IPS-NIHi7 (cell line): ENCODE measurements around the gene COLEC12.

ENCODE experiments used
- DNase-seq: peaks from one replicate; pipeline ENCODE4 v3.0.0; 2012; ENCODE audit warnings: mixed read lengths; ENCODE audit errors: extremely low spot score

Gene COLEC12

DNA sequence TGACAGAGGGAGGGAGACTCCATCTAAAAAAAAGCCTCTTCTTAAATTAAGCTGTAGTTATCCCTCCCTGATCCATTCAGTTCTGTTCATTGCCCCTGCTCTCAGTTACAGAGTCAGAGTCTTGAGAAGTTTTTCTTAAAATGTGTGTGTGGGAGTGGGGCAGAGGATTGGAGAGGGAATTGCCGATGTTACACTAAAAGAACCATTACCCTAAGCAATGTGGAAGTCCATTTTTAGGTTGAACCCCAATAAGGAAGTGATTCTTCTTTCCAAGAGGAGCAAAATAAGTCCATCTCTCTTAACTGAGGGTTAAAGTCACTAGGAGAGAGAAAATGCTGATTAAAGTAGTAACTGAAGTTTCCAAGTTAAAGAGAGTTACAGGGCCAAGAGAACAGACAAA, 211.5 kb downstream of the COLEC12 start:
- DNase-seq, result no peak

DNA sequence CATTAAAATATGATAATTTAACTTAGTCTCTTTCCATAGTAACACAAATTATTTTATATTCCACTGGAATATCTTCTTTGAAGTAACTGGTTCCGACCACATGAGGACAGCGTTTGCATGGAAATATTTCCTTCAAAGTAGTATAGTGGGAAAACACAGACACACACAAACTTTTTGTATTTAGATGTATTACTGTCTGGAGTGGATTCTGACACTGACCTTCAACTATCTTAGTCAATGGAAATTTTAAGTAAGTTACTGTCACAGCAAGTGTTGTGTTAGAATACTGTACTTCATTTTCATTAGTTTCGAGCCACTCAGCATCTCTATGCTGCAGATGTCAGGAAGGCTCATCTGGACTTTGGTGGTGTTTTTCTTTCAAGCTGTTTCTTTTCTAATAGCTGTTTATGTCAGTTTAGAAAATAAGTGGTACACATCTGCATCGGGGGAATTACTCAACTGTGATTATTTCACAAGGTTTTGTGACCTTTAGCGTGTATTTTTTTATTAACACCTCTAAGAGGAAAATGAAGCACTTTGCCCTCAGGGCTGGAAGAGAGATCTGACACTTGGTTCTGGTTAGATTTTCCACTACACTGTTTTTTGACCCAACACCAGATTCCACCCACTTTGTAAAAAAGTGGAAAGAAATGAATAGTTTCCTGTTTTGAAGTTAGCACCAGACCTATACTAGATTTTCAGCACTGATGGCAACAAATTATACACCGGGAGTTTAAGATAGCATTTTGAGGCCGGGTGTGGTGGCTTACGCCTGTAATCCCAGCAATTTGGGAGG, 213.8 kb downstream of the COLEC12 start:
- no peak for DNase-seq

DNA sequence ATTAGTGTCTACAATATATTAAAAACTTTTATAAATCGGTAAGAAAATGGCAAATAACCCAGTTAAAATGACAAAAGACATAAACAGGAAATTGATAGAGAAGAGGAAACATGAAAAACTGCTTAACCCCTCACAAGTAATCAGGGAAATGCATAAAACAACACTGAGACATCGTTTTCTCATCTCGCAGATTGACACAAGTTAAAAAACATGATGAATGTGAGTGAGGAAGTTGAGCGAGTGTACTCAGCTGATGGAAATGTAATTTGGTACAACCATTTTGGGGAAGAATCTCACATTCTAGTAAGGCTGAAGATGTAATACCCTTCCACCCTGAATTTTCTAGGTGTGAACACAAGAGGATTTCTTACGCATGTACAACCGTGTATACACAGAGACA, 214.7 kb downstream of the COLEC12 start:
- no peak for DNase-seq

DNA sequence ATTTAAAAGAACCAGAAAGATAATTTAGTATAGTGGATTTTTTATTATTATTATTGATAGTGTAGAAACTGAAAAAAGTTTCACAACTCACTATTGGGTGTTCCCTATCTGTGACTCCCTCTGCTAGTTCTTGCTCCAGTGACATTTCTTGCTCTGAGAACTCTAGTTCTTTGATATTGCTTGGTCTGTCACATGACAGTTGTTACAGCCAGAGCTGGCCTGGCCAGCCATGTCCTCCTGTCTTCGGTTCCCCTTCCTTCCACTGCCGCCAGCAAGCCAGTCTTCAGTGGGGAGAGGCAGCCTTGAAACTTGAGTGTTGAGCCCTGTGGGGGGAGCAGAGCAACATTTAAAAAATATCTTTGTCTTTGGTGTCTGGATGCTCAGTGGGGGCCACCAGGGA, 225.0 kb downstream of the COLEC12 start:
- DNase-seq, result no peak

DNA sequence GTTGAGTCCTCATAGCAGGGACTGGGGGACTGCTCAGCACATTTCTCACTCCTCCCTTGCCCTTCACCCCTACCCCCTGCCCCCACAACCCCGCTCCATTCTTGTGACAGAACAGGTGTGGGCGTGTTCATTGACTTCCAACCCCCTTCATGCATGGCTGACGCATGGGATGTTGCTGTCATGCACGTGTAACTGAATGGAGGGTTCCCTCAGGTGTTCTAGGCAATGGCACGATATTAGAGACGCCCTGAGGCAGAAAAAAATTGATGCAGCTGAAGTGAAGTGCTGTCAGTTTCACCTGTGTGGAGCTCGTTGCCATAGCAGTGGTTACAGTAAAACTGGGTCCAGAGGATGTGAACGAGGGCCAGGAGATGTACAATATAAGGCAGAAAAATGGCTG, 226.2 kb downstream of the COLEC12 start:
- DNase-seq, result no peak

DNA sequence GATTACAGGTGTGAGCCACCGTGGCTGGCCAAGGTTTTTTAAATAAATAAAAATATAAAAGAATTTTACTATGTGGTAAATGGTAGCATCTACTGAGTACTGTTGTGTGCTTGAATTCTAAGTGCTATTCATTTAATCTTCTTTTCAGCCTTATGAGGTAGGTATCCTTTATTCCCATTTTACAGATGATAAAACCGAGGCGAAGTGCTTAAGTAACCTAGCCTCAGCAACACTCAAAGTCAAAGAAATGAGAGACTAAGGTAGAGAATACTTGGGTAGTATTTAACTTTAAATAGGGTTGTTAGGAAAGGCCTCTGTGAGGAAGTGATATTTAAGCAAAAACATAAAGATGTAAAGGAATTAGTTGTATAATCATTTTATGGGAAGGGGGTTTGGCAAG, 227.0 kb downstream of the COLEC12 start:
- no peak for DNase-seq

DNA sequence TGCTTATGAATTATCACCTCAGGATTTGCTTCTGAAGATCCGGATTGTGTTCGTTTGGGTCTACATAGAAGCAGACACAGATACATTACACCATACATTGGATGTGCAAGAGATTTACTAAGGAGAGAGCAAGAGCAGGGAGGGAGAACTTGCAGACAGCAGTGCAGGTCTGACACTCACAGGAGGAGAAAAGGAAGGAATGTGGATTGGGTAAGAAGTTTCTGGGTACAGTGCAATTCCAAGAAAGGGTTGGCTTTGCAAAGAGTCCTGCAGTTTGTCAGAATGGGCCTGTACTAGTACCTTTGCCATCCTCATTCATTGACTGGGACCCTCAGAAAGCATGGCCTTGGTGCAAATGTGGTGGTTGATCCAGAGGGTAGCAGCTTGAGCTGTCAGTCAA, 227.9 kb downstream of the COLEC12 start:
- peak; percentile 11 for DNase-seq

DNA sequence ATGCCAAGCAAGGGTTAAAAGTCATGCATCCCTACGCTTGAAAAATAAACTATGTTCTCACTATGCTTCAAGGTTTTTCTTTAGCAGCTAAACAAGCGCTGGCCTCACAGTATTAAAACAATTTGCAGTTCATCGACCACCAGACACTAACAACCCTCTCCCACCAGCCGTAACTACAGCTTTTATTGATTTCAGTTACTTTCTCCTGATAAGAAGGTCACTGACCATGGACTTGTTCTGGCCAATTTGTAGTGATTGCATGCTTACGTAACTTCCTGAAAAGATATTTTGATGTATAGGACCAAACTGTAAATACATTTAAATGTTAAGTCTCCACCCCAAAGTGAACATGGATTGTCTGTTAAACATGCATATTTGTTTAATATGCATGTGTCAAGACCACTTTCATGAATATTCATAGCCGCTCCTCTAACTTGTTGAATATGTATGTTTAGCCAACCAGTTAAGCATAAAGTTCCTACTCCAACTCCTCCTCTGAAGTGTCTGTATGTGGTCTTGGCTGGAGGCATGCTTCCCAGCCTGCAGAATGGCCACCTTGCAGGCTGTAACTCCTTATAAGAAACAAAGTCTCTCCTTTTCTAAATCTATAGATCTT, 230.9 kb downstream of the COLEC12 start:
- DNase-seq, result no peak

DNA sequence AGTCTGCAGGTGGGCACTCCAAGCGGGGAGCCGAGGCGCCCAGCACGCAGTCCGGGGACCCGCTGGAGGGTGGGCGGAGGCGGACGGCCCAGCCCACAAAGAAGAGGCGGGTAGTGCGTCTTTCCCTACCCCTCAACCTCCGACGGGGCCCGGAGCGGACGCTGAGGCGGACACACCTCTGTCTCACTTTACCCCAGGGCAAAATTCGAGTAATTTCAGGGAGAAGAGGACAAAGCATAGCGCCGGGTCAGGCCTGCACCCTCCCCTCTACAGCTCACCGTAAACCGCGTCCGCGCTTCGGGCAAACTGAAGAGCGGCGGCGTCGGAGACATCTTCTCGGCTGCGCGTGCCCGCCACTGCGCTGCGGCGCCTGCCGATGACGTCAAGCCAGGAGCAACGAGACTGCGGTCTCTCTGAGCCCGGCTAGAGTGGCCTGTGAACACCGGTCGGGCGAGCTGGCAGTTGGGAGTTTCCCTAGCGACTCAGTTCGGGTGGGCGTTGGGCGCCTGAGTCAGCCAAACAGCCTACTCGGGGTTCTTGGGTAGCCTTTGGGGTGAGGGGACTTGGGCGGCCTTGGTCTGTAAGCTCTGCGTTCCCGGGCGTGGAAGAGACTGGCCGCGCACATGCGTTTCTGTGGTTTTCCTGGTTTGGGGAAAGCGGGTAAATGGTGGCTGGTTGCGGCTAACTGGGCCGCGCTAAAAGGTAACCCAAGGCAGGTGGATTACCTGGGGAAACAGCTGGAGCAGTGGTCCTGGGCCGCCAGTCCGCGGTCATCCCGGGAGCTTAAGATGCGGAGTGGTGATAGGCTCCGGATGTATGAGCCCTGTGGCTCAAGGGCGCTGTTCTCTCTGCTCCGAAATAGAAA, 232.6 kb downstream of the COLEC12 start, which contains the start of gene THOC1:
Gene THOC1 (minus strand): TSS at position 360 of the 865 bp plus-strand sequence. CDS start 28 bp downstream, at position 332.
- peak; percentile 96 for DNase-seq

DNA sequence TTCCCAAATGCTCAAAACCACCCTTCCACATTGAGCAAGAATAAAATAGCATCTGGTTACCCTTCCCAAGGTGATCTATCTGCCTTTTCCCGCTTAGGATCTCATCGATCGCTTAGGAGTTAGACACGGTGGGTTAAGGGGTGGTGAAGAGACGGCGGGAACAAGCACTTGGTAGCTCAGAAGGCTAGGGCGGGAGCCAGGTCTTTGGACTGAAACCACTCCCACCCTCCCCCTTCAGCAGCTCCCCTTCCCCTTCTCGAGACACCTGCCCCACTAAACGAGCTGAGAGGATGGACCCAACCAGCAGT, 233.2 kb downstream of the COLEC12 start:
- DNase-seq, result peak; percentile 70
